ENCODE results near the gene SOS2. TPM values are rescaled to one million over a fixed set of nuclear protein-coding genes. Genes with fewer than 3 reads are reported as not detected.

Gene SOS2
- total RNA-seq, 4 donors from 2014 or later = 40.1 to 59.8 (median 46.7) TPM

- Histone ChIP-seq H3K4me1 (no peaks in the 10 kb centered on the region), H3K27me3 (no peaks in the 10 kb centered on the region), H3K4me3 (no peak overlapping the region), H3K36me3 (peaks cover 0 to 12% (median 3%) of the 10 kb centered on the region in 4 donors), H3K9me3 (no peaks in the 10 kb centered on the region), H3K27ac (replicated peaks in 1 of 4) (no peak overlapping the region)
- DNase-seq (ENCODE audit: extremely low spot score) = no peak
- TF ChIP-seq CTCF (IDR thresholded peaks at IDR 0.05) (no peak), POLR2AphosphoS5 (IDR thresholded peaks at IDR 0.05) (no peak), EP300 (IDR thresholded peaks at IDR 0.05) (no peak), POLR2A (IDR thresholded peaks at IDR 0.05; ENCODE audit: low read depth) (no peak)
- 84% methylated on average over 4 of the region's 4 CpGs for WGBS
- intact Hi-C loops (cut with DNase I) = no loop called here
Measured at GRCh38 chr14:50263321-50263720, 31.9 kb upstream of the SOS2 start.

- TF ChIP-seq POLR2A (IDR thresholded peaks at IDR 0.05; ENCODE audit: low read depth) = no peak
- TF ChIP-seq EP300 (IDR thresholded peaks at IDR 0.05) = no peak
- no peak for TF ChIP-seq CTCF (IDR thresholded peaks at IDR 0.05)
- TF ChIP-seq POLR2AphosphoS5 (IDR thresholded peaks at IDR 0.05) = no peak
- no peak overlapping the region for H3K27ac ChIP-seq (replicated peaks in 1 of 4)
- H3K4me3 ChIP-seq = no peak overlapping the region
- intact Hi-C loops (cut with DNase I) = no loop called here
- no peaks in the 10 kb centered on the region for H3K4me1 ChIP-seq
- H3K36me3 ChIP-seq = peaks cover 0 to 7% (median 3%) of the 10 kb centered on the region in 4 donors
- H3K9me3 ChIP-seq = no peaks in the 10 kb centered on the region
- DNase-seq (ENCODE audit: extremely low spot score) = no peak
- no peaks in the 10 kb centered on the region for H3K27me3 ChIP-seq
- 90% methylated on average over 2 of the region's 2 CpGs for WGBS
Measured at GRCh38 chr14:50262865-50263264, 31.5 kb upstream of the SOS2 start.

- H3K4me3 ChIP-seq = no peak overlapping the region
- H3K4me1 ChIP-seq = no peaks in the 10 kb centered on the region
- H3K27ac ChIP-seq (replicated peaks in 1 of 4) = no peak overlapping the region
- no peak for DNase-seq (ENCODE audit: extremely low spot score)
- intact Hi-C loops (cut with DNase I) = no loop called here
- no peaks in the 10 kb centered on the region for H3K27me3 ChIP-seq
- H3K9me3 ChIP-seq = no peaks in the 10 kb centered on the region
- TF ChIP-seq CTCF (IDR thresholded peaks at IDR 0.05) = peak; percentile 36 to 55 (median 46)
- TF ChIP-seq POLR2AphosphoS5 (IDR thresholded peaks at IDR 0.05) = no peak
- peaks cover 0 to 6% (median 3%) of the 10 kb centered on the region in 4 donors for H3K36me3 ChIP-seq
- WGBS = 44% methylated on average over 3 of the region's 3 CpGs
Measured at GRCh38 chr14:50260511-50260910, 29.1 kb upstream of the SOS2 start.

GRCh38 chr14:50260072-50260471 is 28.7 kb upstream of the SOS2 start:
- DNase-seq (ENCODE audit: extremely low spot score) = no peak
- Histone ChIP-seq H3K27ac (replicated peaks in 1 of 4) (no peak overlapping the region), H3K4me3 (no peak overlapping the region), H3K36me3 (peaks cover 0 to 6% (median 1%) of the 10 kb centered on the region in 4 donors), H3K27me3 (no peaks in the 10 kb centered on the region), H3K4me1 (no peaks in the 10 kb centered on the region), H3K9me3 (no peaks in the 10 kb centered on the region)
- intact Hi-C loops (cut with DNase I) = no loop called here
- WGBS = 81% methylated on average over 3 of the region's 3 CpGs
- TF ChIP-seq CTCF (IDR thresholded peaks at IDR 0.05) (no peak), POLR2A (IDR thresholded peaks at IDR 0.05; ENCODE audit: low read depth) (no peak), POLR2AphosphoS5 (IDR thresholded peaks at IDR 0.05) (no peak), EP300 (IDR thresholded peaks at IDR 0.05) (no peak)

- H3K36me3 ChIP-seq = no peaks in the 10 kb centered on the region
- no peaks in the 10 kb centered on the region for H3K9me3 ChIP-seq
- no peak for DNase-seq (ENCODE audit: extremely low spot score)
- 48% methylated on average over 2 of the region's 2 CpGs for WGBS
- intact Hi-C loops (cut with DNase I) = no loop called here
- H3K27ac ChIP-seq (replicated peaks in 1 of 4) = no peak overlapping the region
- TF ChIP-seq POLR2A (IDR thresholded peaks at IDR 0.05; ENCODE audit: low read depth) (no peak), EP300 (IDR thresholded peaks at IDR 0.05) (no peak), CTCF (IDR thresholded peaks at IDR 0.05) (no peak)
- H3K4me3 ChIP-seq = no peak overlapping the region
- no peaks in the 10 kb centered on the region for H3K27me3 ChIP-seq
- H3K4me1 ChIP-seq = no peaks in the 10 kb centered on the region
Measured at GRCh38 chr14:50257732-50258131, 26.4 kb upstream of the SOS2 start.

Measured in esophagus muscularis mucosa (tissue), 4 donors.